GM21786 (cell line): Measurements from ENCODE around the gene NKD2.

Experiments
- ATAC-seq: cut with Tn5 transposase; IDR thresholded peaks from one replicate; pipeline ENCODE4 v1.9.1; 2021; ENCODE audit not compliant: unreplicated experiment

Gene NKD2

DNA sequence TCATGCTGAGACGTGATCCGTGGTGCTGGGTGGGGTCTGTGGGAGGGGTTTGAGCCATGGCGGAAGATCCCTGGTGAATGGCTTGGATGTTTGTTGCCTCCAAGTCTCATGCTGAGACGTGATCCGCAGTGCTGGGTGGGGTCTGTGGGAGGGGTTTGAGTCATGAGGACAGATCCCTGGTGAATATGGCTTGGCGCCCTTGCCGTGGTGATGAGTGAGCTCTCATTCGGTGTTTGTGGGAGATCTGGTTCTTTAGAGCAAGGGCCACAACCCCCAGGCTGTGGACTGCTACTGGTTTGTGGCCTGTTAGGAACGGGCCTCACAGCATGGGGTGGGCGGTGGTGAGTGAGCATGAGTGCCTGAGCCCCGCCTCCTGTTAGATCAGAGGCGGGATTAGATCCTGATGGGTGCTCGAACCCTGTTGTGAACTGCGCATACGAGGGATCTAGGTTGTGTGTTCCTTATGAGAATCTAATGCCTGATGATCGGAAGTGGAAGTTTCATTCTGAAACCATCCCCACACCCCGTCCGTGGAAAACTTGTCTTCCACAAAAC, 31.2 kb downstream of the NKD2 start:
- no peak for ATAC-seq

DNA sequence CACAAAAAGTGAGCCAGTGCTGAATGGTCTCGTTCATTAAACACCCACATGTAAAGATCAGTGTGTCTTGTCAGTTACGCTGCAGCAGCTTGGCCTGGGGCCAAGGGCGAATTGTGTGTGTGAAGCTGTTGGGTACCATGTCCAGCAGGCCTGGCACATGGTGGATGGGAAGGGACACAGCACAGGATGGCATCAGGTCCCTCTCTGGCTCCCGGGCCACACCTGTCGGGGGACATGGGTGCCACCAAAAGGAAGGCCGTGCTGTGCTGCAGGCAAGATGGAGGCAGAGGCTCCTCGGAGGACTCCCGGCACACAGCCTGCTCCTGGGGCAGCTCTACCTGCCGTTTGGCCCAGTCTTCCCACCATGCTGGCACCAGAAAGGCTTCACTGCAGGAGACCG, 32.0 kb downstream of the NKD2 start:
- ATAC-seq, result no peak

- no peak for ATAC-seq
Measured at GRCh38 chr5:1041225-1042143, 32.9 kb downstream of the NKD2 start.

DNA sequence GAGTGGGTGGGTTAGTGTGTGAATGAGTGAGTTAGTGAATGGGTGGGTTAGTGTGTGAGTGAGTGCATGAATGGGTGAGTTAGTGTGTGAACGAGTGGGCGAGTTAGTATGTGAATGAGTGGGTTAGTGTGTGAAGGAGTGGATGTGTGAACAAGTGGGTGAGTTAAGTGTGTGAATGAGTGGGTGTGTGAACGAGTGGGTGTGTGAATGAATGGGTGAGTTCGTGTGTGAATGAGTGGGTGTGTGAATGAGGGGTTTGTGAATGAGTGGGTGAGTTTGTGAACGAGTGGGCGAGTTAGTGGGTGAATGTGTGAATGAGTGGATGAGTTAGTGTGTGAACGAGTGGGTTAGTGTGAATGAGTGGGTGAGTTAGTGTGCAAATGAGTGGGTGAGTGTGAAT, 34.0 kb downstream of the NKD2 start:
- no peak for ATAC-seq

- no peak for ATAC-seq
Measured at GRCh38 chr5:1043327-1043726, 34.7 kb downstream of the NKD2 start.

- ATAC-seq, result no peak
Measured at GRCh38 chr5:1044117-1044516, 35.5 kb downstream of the NKD2 start.

- no peak for ATAC-seq
Measured at GRCh38 chr5:1045960-1046560, 37.5 kb downstream of the NKD2 start.

- ATAC-seq, result no peak
Measured at GRCh38 chr5:1047332-1047965, 38.8 kb downstream of the NKD2 start.

- ATAC-seq, result no peak
Measured at GRCh38 chr5:1048162-1048721, 39.6 kb downstream of the NKD2 start.

GRCh38 chr5:1048861-1049838, 40.5 kb downstream of the NKD2 start:
- ATAC-seq, result no peak

GRCh38 chr5:1050423-1051365, 42.1 kb downstream of the NKD2 start:
- no peak for ATAC-seq

DNA sequence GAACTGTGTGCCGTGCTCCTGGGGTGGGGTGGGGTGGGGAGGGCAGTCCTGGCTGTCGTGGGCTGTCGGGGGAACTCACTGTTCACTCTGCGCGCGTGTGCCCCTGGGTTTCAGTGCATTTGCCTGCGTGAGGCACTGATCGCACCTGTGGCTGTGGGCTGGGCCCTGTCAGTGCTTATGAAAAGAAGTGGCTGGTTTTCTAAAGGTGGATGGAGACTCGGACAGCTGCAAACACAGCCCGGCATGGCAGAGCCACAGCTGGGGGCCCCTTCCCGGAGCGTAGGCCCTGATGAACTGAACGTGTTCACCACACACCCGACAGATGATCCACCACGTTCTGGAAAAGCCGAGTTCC, 42.7 kb downstream of the NKD2 start:
- no peak for ATAC-seq

- no peak for ATAC-seq
Measured at GRCh38 chr5:1052076-1052475, 43.5 kb downstream of the NKD2 start.

- no peak for ATAC-seq
Measured at GRCh38 chr5:1052641-1053390, 44.2 kb downstream of the NKD2 start.

DNA sequence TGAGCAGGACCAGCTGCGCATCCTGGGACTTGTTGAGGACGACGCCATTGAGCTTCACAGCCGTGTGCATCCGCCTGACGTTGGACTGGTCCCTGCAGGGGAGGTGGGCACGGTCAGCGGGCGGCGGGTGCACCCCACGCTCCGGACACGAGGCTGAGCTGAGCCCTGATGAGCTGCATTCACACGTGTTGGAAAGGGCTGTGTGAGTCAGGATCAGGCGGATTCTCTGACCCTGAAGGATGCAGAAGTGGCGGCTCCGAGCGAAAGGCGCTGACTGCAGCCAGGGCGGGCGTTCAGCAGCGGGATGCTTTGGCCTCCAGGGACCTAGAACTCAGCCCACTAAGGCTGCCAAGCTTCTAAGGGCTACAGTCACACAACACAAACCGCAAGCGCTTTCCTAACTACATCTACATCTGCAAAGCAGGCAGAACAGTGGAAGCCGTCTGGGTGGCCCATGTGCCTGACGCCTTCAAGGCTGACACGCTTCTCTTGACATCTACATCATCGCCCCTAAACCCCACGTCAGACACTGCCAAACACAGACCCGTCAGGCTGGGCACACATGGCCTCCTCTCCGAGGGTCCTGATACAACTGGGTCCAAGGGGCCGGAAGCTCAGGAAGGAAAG, 44.9 kb downstream of the NKD2 start:
- no peak for ATAC-seq

GRCh38 chr5:1054018-1054798, 45.6 kb downstream of the NKD2 start:
- ATAC-seq, result no peak
